CD8-positive, alpha-beta memory T cell (primary cell): ENCODE measurements around the gene RBL1. TPM values are rescaled to one million over a fixed set of nuclear protein-coding genes. Genes with fewer than 3 reads are reported as not detected.
A peak's percentile ranks its signal among the peaks of the same experiment; 100 is the strongest.

ENCODE experiments used
- CTCF ChIA-PET: fragments of 350-600 bp; sonication (Branson Sonifier 250); formaldehyde crosslinking; loops from one replicate; lab custom pipeline; 2021; ENCODE audit warnings: antibody characterized with exemption; lab: Charles Lee
- POLR2A ChIA-PET: fragments of 350-600 bp; sonication (Branson Sonifier 250); formaldehyde crosslinking; loops from one replicate; lab custom pipeline; 2021; ENCODE audit warnings: antibody characterized with exemption; lab: Charles Lee
- DNase-seq, 5 donors: peaks; one replicate each; pipeline versions ENCODE4 v3.0.0 to v3.0.0-alpha.2; 2020 to 2022; ENCODE audit warnings: mixed read lengths in 1 of 5
- H3K27ac ChIP-seq: one replicate; pipeline ENCODE4 v1.7.0; 2013; ENCODE audit warnings: low read depth, mild to moderate bottlenecking, low read length, moderate library complexity
- H3K27me3 ChIP-seq: 2 replicates; pipeline ENCODE4 v1.7.0; 2013; ENCODE audit warnings: low read length, mild to moderate bottlenecking; ENCODE audit not compliant: insufficient read depth, poor library complexity, severe bottlenecking
- H3K36me3 ChIP-seq: 2 replicates; pipeline ENCODE4 v1.7.0; 2013; ENCODE audit warnings: mild to moderate bottlenecking, low read length, moderate library complexity; ENCODE audit not compliant: insufficient read depth
- H3K4me1 ChIP-seq: 2 replicates; pipeline ENCODE4 v1.7.0; 2013; ENCODE audit warnings: mild to moderate bottlenecking, low read length, moderate library complexity; ENCODE audit not compliant: insufficient read depth
- H3K4me3 ChIP-seq: 2 replicates; pipeline ENCODE4 v1.7.0; 2013; ENCODE audit warnings: mild to moderate bottlenecking, low read length
- H3K9me3 ChIP-seq: 2 replicates; pipeline ENCODE4 v1.7.0; 2013; ENCODE audit warnings: mild to moderate bottlenecking, low read length
- H3K27ac Mint-ChIP-seq, 8 donors: one replicate each; pipeline ENCODE4 v1.8.0; 2020 to 2021; ENCODE audit warnings: mixed read lengths in 8 of 8, mild to moderate bottlenecking in 6 of 8, inconsistent platforms in 3 of 8, moderate library complexity in 3 of 8
- H3K27me3 Mint-ChIP-seq, 2 donors: one replicate each; pipeline ENCODE4 v1.8.0; 2020 to 2021; ENCODE audit warnings: mixed read lengths in 2 of 2, mild to moderate bottlenecking in 1 of 2, moderate library complexity in 1 of 2
- H3K36me3 Mint-ChIP-seq, 3 donors: one replicate each; pipeline ENCODE4 v1.8.0; 2020 to 2021; ENCODE audit warnings: mixed read lengths in 3 of 3, inconsistent platforms in 1 of 3, mild to moderate bottlenecking in 1 of 3
- H3K4me1 Mint-ChIP-seq, 3 donors: one replicate each; pipeline ENCODE4 v1.8.0; 2020 to 2021; ENCODE audit warnings: mixed read lengths in 3 of 3, inconsistent platforms in 1 of 3, mild to moderate bottlenecking in 1 of 3
- H3K4me3 Mint-ChIP-seq, 7 donors: one replicate each; pipeline ENCODE4 v1.8.0; 2020 to 2021; ENCODE audit warnings: mixed read lengths in 7 of 7, mild to moderate bottlenecking in 6 of 7, moderate library complexity in 4 of 7, inconsistent platforms in 2 of 7
- H3K9me3 Mint-ChIP-seq, 5 donors: one replicate each; pipeline ENCODE4 v1.8.0; 2020 to 2022; ENCODE audit warnings: mixed read lengths in 5 of 5, mild to moderate bottlenecking in 3 of 5, moderate library complexity in 2 of 5, inconsistent platforms in 1 of 5
- polyA plus RNA-seq: library from polyadenylated mRNA; unstranded; fragments of 300-500 nt; fragmentation: Illumina TruSeq; gene quantifications from one replicate; pipeline ENCODE4 v1.2.3, GENCODE V29; 2021
- total RNA-seq, 2 experiments: library from RNA; stranded (reverse); gene quantifications; one replicate each; pipeline ENCODE4 v1.2.3, GENCODE V29; 2021

The RBL1 gene, protein sequence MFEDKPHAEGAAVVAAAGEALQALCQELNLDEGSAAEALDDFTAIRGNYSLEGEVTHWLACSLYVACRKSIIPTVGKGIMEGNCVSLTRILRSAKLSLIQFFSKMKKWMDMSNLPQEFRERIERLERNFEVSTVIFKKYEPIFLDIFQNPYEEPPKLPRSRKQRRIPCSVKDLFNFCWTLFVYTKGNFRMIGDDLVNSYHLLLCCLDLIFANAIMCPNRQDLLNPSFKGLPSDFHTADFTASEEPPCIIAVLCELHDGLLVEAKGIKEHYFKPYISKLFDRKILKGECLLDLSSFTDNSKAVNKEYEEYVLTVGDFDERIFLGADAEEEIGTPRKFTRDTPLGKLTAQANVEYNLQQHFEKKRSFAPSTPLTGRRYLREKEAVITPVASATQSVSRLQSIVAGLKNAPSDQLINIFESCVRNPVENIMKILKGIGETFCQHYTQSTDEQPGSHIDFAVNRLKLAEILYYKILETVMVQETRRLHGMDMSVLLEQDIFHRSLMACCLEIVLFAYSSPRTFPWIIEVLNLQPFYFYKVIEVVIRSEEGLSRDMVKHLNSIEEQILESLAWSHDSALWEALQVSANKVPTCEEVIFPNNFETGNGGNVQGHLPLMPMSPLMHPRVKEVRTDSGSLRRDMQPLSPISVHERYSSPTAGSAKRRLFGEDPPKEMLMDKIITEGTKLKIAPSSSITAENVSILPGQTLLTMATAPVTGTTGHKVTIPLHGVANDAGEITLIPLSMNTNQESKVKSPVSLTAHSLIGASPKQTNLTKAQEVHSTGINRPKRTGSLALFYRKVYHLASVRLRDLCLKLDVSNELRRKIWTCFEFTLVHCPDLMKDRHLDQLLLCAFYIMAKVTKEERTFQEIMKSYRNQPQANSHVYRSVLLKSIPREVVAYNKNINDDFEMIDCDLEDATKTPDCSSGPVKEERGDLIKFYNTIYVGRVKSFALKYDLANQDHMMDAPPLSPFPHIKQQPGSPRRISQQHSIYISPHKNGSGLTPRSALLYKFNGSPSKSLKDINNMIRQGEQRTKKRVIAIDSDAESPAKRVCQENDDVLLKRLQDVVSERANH
- total RNA-seq (10 to 100 TPM; 44.0 to 45.0 TPM), polyA plus RNA-seq (13.7 TPM)

DNA sequence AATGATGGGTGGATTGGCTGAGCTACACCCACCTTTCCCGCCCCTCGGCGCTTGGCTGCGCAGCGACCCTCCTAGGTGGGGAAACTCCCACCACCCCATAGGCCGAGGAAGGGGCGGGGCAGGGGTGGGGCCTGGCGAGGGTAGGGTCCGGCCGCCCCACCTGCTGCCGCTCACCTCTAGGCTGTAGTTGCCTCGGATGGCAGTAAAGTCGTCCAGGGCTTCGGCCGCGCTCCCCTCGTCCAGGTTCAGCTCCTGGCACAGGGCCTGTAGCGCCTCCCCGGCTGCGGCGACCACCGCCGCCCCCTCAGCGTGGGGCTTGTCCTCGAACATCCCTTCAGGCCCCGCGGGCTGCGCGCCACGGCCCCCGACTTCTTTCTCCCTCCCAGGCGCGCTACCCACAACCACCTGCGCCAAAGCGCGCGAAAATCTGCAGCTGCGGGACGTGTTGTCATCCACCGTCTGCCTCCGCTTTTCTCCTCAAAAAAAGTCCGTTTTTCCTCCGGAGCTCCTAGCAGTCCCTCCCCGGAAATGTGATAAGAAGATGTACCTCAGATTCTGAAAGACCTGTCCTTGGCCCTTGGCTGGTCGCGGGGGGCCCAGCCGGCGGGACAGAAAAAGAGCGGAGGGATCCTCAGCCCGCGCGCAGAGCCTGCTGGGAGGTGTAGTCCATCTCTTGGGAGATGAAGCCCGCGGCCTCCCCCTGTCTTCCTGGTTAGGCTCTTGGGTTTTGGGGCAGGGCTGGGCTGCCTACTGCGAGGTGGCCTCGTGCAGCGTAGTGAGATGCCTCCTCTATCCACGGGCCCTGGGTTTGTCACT, at the start of gene RBL1:
Gene RBL1 (minus strand): TSS at position 399 of the 816 bp plus-strand sequence. CDS start 69 bp downstream, at position 330.
- peaks cover 0 to 5% of the 10 kb centered on the region in 2 donors for H3K27me3 Mint-ChIP-seq
- peak within 1 kb of the TSS; percentile 97 to 100 (median 98) for H3K4me3 Mint-ChIP-seq
- CTCF ChIA-PET: interaction anchor here (1.4 to 4.8 kb wide), 4 partner anchors 14 to 87 kb away, joined by 4 to 18 read pairs (median 10); partner anchors contain the start of genes MROH8 and RPN2
- Histone ChIP-seq H3K9me3 (no peaks in the 10 kb centered on the region), H3K4me1 (peaks cover 20% of the 10 kb centered on the region), H3K36me3 (peaks cover 5% of the 10 kb centered on the region), H3K27ac (peak within 1 kb of the TSS; percentile 76), H3K27me3 (no peaks in the 10 kb centered on the region), H3K4me3 (peak within 1 kb of the TSS; percentile 72)
- H3K4me1 Mint-ChIP-seq: peaks cover 29 to 46% (median 46%) of the 10 kb centered on the region in 3 donors
- peaks cover 0 to 28% (median 1%) of the 10 kb centered on the region in 3 donors for H3K36me3 Mint-ChIP-seq
- no peaks in the 10 kb centered on the region for H3K9me3 Mint-ChIP-seq
- peak; percentile 77 to 91 (median 88) for DNase-seq
- H3K27ac Mint-ChIP-seq: peak within 1 kb of the TSS; percentile 98 to 99 (median 99)
- POLR2A ChIA-PET: interaction anchor here (0.6 to 2.2 kb wide), 7 partner anchors 12 to 88 kb away, joined by 3 to 9 read pairs (median 4); partner anchors contain the start of genes MROH8 and RPN2

DNA sequence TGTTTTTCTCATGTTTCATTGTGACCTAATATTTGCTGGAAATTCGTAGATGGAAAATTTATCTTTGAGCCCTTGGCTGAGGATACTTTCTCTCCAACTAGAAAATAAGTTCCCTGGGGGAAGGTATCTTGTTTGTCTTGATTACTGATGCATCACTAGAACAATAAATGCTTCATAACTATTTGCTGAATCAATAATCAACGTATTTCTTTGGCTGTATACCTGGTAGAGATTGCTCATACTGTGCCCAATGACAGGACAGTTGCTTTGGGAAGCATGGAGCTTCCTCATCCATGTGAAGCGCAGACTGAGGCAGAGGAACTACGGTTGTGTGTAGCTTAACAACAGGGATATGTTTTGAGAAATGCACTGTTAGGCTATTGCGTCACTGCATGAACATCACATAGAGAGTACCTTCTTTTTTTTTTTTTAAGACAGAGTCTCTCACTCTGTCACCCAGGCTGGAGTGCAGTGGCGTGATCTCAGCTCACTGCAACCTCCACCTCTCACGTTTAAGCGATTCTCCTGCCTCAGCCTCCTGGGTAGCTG, 49.1 kb upstream of the RBL1 start:
- Mint-ChIP-seq H3K27me3 (no peaks in the 10 kb centered on the region), H3K9me3 (no peaks in the 10 kb centered on the region), H3K27ac (no peak overlapping the region), H3K4me3 (no peak overlapping the region), H3K4me1 (no peaks in the 10 kb centered on the region), H3K36me3 (peaks cover 0 to 1% (median 0%) of the 10 kb centered on the region in 3 donors)
- no peak overlapping the region for H3K27ac ChIP-seq
- no peak for DNase-seq
- no peaks in the 10 kb centered on the region for H3K36me3 ChIP-seq
- ChIA-PET CTCF (interaction anchor here (1.5 kb wide), 1 partner anchor 130 kb away, joined by 3 read pairs; no protein-coding TSS in a partner anchor), POLR2A (no interaction called here)
- no peaks in the 10 kb centered on the region for H3K27me3 ChIP-seq
- H3K4me3 ChIP-seq: no peak overlapping the region
- no peaks in the 10 kb centered on the region for H3K4me1 ChIP-seq
- H3K9me3 ChIP-seq: no peaks in the 10 kb centered on the region

DNA sequence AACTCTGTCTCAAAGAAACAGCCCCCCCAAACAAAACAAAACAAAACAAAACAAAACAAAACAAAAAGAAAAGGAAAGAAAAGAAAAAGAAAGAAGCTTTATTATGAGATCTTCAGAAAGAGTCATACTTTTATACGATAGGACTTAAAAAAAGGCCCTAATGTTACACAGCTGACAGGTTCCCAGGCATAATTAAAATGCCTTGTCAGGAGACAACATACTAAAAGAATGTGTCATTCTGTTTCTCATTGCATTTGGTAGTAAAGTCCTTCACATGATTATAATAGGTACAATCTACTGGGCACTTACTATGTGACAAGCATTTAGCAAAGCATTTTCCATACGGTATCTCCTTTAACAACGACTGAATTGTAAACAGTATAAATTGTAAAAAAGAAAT, 46.9 kb upstream of the RBL1 start:
- H3K27ac Mint-ChIP-seq: peak overlapping the region in 1 of 8 donors; percentile 47

DNA sequence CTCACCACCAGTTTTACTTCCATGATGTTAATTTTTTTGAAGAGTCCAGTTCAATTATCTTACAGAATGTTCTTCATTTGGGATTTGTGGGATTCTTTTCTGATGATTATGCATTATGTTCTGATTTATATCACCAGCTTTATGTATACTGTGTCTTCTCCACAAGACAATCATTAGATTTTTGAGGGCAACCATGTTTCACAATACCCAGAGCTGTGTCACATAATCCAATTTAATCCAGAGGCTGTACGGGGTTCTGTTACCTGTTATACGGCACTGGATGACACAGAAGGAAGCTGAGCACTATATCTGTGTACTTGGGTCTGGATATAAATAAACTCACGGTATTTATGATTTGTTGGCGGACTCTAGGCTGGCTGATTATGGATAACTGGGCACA, 41.8 kb upstream of the RBL1 start:
- H3K9me3 Mint-ChIP-seq: no peaks in the 10 kb centered on the region
- no peak for DNase-seq
- H3K4me3 ChIP-seq: no peak overlapping the region
- H3K9me3 ChIP-seq: no peaks in the 10 kb centered on the region
- no peak overlapping the region for H3K27ac ChIP-seq
- no peaks in the 10 kb centered on the region for H3K4me1 ChIP-seq
- no peaks in the 10 kb centered on the region for H3K36me3 ChIP-seq
- H3K27ac Mint-ChIP-seq: no peak overlapping the region
- no peaks in the 10 kb centered on the region for H3K27me3 ChIP-seq
- peaks cover 0 to 2% (median 0%) of the 10 kb centered on the region in 3 donors for H3K36me3 Mint-ChIP-seq
- no peak overlapping the region for H3K4me3 Mint-ChIP-seq
- peaks cover 7 to 9% (median 8%) of the 10 kb centered on the region in 3 donors for H3K4me1 Mint-ChIP-seq
- no peaks in the 10 kb centered on the region for H3K27me3 Mint-ChIP-seq
- CTCF ChIA-PET: no interaction called here
- POLR2A ChIA-PET: no interaction called here

More for the DNA sequence above, 46.9 kb upstream of the RBL1 start:
- Mint-ChIP-seq H3K27me3 (no peaks in the 10 kb centered on the region), H3K36me3 (peaks cover 0 to 1% (median 0%) of the 10 kb centered on the region in 3 donors), H3K4me3 (no peak overlapping the region), H3K4me1 (no peaks in the 10 kb centered on the region), H3K9me3 (no peaks in the 10 kb centered on the region)
- Histone ChIP-seq H3K4me1 (no peaks in the 10 kb centered on the region), H3K9me3 (no peaks in the 10 kb centered on the region), H3K27ac (no peak overlapping the region), H3K4me3 (no peak overlapping the region), H3K36me3 (no peaks in the 10 kb centered on the region), H3K27me3 (no peaks in the 10 kb centered on the region)
- DNase-seq: no peak
- POLR2A ChIA-PET: no interaction called here
- CTCF ChIA-PET: no interaction called here

DNA sequence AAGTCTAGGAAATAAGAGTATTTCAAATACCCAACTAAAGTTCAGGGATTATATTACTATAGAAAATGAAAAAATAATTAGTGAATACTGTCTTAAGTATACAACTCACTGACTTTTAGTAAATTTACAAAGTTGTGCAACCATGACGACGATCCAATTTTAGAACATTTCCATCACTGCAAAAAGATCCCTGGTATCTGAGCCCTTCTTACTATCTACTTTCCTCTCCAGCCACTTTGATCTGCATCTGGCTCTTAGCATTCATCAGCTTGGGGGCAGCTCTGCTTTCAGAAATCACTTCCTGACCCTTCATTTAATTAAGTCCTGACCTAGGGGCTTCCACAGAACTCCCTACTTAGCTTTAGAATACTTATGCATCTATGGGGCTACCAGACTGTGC, 38.2 kb upstream of the RBL1 start:
- Histone ChIP-seq H3K4me1 (no peaks in the 10 kb centered on the region), H3K36me3 (no peaks in the 10 kb centered on the region), H3K27ac (no peak overlapping the region), H3K4me3 (no peak overlapping the region), H3K9me3 (no peaks in the 10 kb centered on the region), H3K27me3 (no peaks in the 10 kb centered on the region)
- Mint-ChIP-seq H3K9me3 (no peaks in the 10 kb centered on the region), H3K36me3 (peaks cover 0 to 2% (median 0%) of the 10 kb centered on the region in 3 donors), H3K27ac (peak overlapping the region in 1 of 8 donors; percentile 19), H3K4me1 (peaks cover 7 to 9% (median 8%) of the 10 kb centered on the region in 3 donors), H3K27me3 (peaks cover 0 to 1% of the 10 kb centered on the region in 2 donors), H3K4me3 (no peak overlapping the region)
- DNase-seq: no peak
- ChIA-PET POLR2A (no interaction called here), CTCF (no interaction called here)

DNA sequence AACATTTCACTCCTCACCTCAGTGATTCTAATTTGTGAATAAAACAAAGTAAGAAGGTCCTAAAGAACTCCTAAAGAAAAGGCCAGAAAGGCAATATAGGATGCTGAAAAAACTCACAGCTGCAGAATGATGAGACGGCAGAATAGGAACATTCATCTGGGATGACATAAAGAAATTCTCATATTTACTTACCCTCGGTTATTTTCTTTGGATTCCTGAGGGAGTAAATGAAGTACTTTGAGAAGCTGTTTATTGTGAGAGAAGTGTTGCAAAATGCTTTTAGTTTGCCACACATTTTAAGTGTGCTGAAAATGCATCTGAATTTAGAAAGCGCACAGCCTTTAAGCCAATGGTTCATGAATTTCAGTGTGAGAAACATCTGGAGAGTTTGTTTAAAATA, 35.7 kb upstream of the RBL1 start:
- POLR2A ChIA-PET: no interaction called here
- CTCF ChIA-PET: no interaction called here
- Mint-ChIP-seq H3K4me3 (no peak overlapping the region), H3K4me1 (peaks cover 0 to 2% (median 1%) of the 10 kb centered on the region in 3 donors), H3K9me3 (no peaks in the 10 kb centered on the region), H3K27me3 (peaks cover 0 to 1% of the 10 kb centered on the region in 2 donors), H3K36me3 (peaks cover 0 to 4% (median 2%) of the 10 kb centered on the region in 3 donors), H3K27ac (no peak overlapping the region)
- Histone ChIP-seq H3K27ac (no peak overlapping the region), H3K27me3 (no peaks in the 10 kb centered on the region), H3K4me1 (no peaks in the 10 kb centered on the region), H3K4me3 (no peak overlapping the region), H3K36me3 (no peaks in the 10 kb centered on the region), H3K9me3 (no peaks in the 10 kb centered on the region)
- no peak for DNase-seq

DNA sequence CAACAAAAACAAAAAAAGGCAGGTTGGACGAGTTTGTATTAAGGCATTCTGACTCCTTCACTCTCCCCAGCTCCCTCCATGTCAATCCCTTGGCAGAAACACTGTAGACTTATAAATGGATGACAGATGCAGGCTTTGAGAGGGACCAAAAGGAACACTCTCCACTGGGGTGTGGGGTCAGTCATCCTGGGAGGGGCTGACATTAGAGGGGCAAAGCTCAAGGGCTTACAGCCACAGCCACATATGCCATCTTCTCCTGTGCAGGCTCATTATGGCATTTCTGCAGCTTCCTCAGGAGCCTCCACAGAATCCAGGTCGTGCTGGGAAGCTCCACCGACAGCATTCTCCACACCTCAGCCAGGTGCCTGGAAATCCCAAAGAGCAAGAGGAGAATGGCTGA, 33.0 kb upstream of the RBL1 start:
- H3K4me1 ChIP-seq: no peaks in the 10 kb centered on the region
- no peak for DNase-seq
- CTCF ChIA-PET: interaction anchor here (2.1 kb wide), 1 partner anchor 9 kb away, joined by 4 read pairs; no protein-coding TSS in a partner anchor
- no peaks in the 10 kb centered on the region for H3K27me3 ChIP-seq
- POLR2A ChIA-PET: no interaction called here
- no peaks in the 10 kb centered on the region for H3K36me3 ChIP-seq
- H3K4me3 ChIP-seq: no peak overlapping the region
- no peak overlapping the region for H3K4me3 Mint-ChIP-seq
- H3K9me3 ChIP-seq: no peaks in the 10 kb centered on the region
- peaks cover 0 to 1% of the 10 kb centered on the region in 2 donors for H3K27me3 Mint-ChIP-seq
- no peaks in the 10 kb centered on the region for H3K4me1 Mint-ChIP-seq
- H3K36me3 Mint-ChIP-seq: peaks cover 0 to 4% (median 0%) of the 10 kb centered on the region in 3 donors
- peak overlapping the region in 2 of 8 donors; percentile 3 to 21 for H3K27ac Mint-ChIP-seq
- no peaks in the 10 kb centered on the region for H3K9me3 Mint-ChIP-seq
- no peak overlapping the region for H3K27ac ChIP-seq
